ENCODE results near the gene PPP1R17.

DNA sequence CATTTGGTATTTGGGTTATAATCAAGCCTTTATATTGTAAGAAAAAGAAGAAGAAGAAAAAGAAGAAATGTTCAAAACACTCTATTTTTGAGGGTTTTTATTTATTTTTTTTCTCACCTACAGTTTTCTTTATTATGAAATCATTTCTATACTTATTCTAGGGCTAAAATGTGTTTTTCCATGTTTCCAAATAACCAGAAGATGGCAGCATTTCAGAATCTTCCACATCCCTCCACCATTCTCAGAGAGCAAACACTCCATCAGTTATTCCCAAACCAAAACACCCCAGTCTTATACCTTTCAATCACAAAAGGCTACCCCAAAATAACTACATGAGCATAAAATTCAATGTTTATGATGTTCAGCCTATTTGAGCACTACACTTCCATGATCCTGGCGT lies 38.7 kb upstream of the PPP1R17 start:
- TF ChIP-seq, protein P1, sequence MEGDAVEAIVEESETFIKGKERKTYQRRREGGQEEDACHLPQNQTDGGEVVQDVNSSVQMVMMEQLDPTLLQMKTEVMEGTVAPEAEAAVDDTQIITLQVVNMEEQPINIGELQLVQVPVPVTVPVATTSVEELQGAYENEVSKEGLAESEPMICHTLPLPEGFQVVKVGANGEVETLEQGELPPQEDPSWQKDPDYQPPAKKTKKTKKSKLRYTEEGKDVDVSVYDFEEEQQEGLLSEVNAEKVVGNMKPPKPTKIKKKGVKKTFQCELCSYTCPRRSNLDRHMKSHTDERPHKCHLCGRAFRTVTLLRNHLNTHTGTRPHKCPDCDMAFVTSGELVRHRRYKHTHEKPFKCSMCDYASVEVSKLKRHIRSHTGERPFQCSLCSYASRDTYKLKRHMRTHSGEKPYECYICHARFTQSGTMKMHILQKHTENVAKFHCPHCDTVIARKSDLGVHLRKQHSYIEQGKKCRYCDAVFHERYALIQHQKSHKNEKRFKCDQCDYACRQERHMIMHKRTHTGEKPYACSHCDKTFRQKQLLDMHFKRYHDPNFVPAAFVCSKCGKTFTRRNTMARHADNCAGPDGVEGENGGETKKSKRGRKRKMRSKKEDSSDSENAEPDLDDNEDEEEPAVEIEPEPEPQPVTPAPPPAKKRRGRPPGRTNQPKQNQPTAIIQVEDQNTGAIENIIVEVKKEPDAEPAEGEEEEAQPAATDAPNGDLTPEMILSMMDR (tag by site-specific recombination; IDR thresholded peaks at IDR 0.05), result no peak
- TF ChIP-seq, protein P2, sequence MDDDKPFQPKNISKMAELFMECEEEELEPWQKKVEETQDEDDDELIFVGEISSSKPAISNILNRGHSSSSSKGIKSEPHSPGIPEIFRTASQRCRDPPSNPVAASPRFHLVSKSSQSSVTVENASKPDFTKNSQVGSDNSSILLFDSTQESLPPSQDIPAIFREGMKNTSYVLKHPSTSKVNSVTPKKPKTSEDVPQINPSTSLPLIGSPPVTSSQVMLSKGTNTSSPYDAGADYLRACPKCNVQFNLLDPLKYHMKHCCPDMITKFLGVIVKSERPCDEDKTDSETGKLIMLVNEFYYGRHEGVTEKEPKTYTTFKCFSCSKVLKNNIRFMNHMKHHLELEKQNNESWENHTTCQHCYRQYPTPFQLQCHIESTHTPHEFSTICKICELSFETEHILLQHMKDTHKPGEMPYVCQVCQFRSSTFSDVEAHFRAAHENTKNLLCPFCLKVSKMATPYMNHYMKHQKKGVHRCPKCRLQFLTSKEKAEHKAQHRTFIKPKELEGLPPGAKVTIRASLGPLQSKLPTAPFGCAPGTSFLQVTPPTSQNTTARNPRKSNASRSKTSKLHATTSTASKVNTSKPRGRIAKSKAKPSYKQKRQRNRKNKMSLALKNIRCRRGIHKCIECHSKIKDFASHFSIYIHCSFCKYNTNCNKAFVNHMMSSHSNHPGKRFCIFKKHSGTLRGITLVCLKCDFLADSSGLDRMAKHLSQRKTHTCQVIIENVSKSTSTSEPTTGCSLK (tag by site-specific recombination; IDR thresholded peaks at IDR 0.05), result no peak
- TF ChIP-seq TCF7L2 (IDR thresholded peaks at IDR 0.05; ENCODE audit: borderline replicate concordance, low read depth, low read length) (no peak), ZNF274 (IDR thresholded peaks at IDR 0.05; ENCODE audit: low read length) (no peak), ZNF274 (tag by site-specific recombination; IDR thresholded peaks at IDR 0.05; ENCODE audit: borderline replicate concordance) (no peak), TRIM28 (IDR thresholded peaks at IDR 0.05; ENCODE audit: borderline replicate concordance, low read length) (no peak), ZNF184 (tag by site-specific recombination; IDR thresholded peaks at IDR 0.05) (no peak), HOXD13 (CRISPR knock-in tag; IDR thresholded peaks at IDR 0.05; ENCODE audit: borderline replicate concordance) (no peak), ZNF596 (tag by site-specific recombination; IDR thresholded peaks at IDR 0.05) (no peak)

Data from HEK293 (cell line).